Measurements from ENCODE around the gene TEKTIP1.
A peak's percentile ranks its signal among the peaks of the same experiment; 100 is the strongest.

TEKTIP1 gene

GRCh38 chr19:3544058-3544376, 5.0 kb downstream of the TEKTIP1 start:
- no peaks in the 10 kb centered on the region for H3K27me3 ChIP-seq (ENCODE audit: insufficient read depth, low read length, poor library complexity)
- no peak overlapping the region for H3K4me3 ChIP-seq (ENCODE audit: low read depth in 1 of 2, low read length in 2 of 2)
- H4K20me1 ChIP-seq (ENCODE audit: insufficient read depth, low read length), result peaks cover 48% of the 10 kb centered on the region
- no peaks in the 10 kb centered on the region for H3K9me3 ChIP-seq (ENCODE audit: insufficient read depth, low read length, severe bottlenecking)
- H3K27ac ChIP-seq (ENCODE audit: low read length), result no peak overlapping the region
- H3K4me2 ChIP-seq (ENCODE audit: insufficient read depth, low read length), result no peak overlapping the region
- no peak for DNase-seq
- ATAC-seq (ENCODE audit: insufficient read depth, low read depth), result no peak
- H3K36me3 ChIP-seq (ENCODE audit: insufficient read depth, low read length), result peaks cover 55% of the 10 kb centered on the region
- no peak overlapping the region for H2AFZ ChIP-seq (ENCODE audit: low read depth, low read length)
- no peaks in the 10 kb centered on the region for H3K4me1 ChIP-seq (ENCODE audit: insufficient read depth, low read length)
- H3K9ac ChIP-seq (ENCODE audit: low read depth, low read length), result no peak overlapping the region
- no peaks in the 10 kb centered on the region for H3K79me2 ChIP-seq (ENCODE audit: insufficient read depth, low read length)
- no peak for TF ChIP-seq CTCF (IDR thresholded peaks at IDR 0.05; ENCODE audit: borderline replicate concordance, extremely low read depth, low read length, poor library complexity, severe bottlenecking)
- TF ChIP-seq EZH2 (IDR thresholded peaks at IDR 0.05; ENCODE audit: borderline replicate concordance, low read depth, low read length, severe bottlenecking), result no peak

- ATAC-seq (ENCODE audit: insufficient read depth, low read depth) (peak; percentile 70), DNase-seq (peak; percentile 69)
- TF ChIP-seq EZH2 (IDR thresholded peaks at IDR 0.05; ENCODE audit: borderline replicate concordance, low read depth, low read length, severe bottlenecking) (no peak), CTCF (IDR thresholded peaks at IDR 0.05; ENCODE audit: borderline replicate concordance, extremely low read depth, low read length, poor library complexity, severe bottlenecking) (peak; percentile 99)
- H2AFZ ChIP-seq (ENCODE audit: low read depth, low read length), result no peak overlapping the region
- peaks cover 48% of the 10 kb centered on the region for H3K36me3 ChIP-seq (ENCODE audit: insufficient read depth, low read length)
- no peaks in the 10 kb centered on the region for H3K79me2 ChIP-seq (ENCODE audit: insufficient read depth, low read length)
- H3K4me2 ChIP-seq (ENCODE audit: insufficient read depth, low read length), result no peak overlapping the region
- no peaks in the 10 kb centered on the region for H3K9me3 ChIP-seq (ENCODE audit: insufficient read depth, low read length, severe bottlenecking)
- H3K27me3 ChIP-seq (ENCODE audit: insufficient read depth, low read length, poor library complexity), result no peaks in the 10 kb centered on the region
- no peaks in the 10 kb centered on the region for H3K4me1 ChIP-seq (ENCODE audit: insufficient read depth, low read length)
- H3K4me3 ChIP-seq (ENCODE audit: low read depth in 1 of 2, low read length in 2 of 2), result no peak overlapping the region
- H3K9ac ChIP-seq (ENCODE audit: low read depth, low read length), result no peak overlapping the region
- H3K27ac ChIP-seq (ENCODE audit: low read length), result no peak overlapping the region
- peaks cover 43% of the 10 kb centered on the region for H4K20me1 ChIP-seq (ENCODE audit: insufficient read depth, low read length)
These were observed 6.0 kb downstream of the TEKTIP1 start for GRCh38 chr19:3544742-3545668.

GRCh38 chr19:3545669-3546034, 6.7 kb downstream of the TEKTIP1 start:
- DNase-seq (no peak), ATAC-seq (ENCODE audit: insufficient read depth, low read depth) (no peak; the same call in 2 of the 3 replicates)
- no peaks in the 10 kb centered on the region for H3K27me3 ChIP-seq (ENCODE audit: insufficient read depth, low read length, poor library complexity)
- no peaks in the 10 kb centered on the region for H3K4me1 ChIP-seq (ENCODE audit: insufficient read depth, low read length)
- H3K36me3 ChIP-seq (ENCODE audit: insufficient read depth, low read length), result peaks cover 51% of the 10 kb centered on the region
- no peaks in the 10 kb centered on the region for H3K79me2 ChIP-seq (ENCODE audit: insufficient read depth, low read length)
- H3K4me3 ChIP-seq (ENCODE audit: low read depth in 1 of 2, low read length in 2 of 2), result no peak overlapping the region
- H3K9ac ChIP-seq (ENCODE audit: low read depth, low read length), result no peak overlapping the region
- no peak overlapping the region for H2AFZ ChIP-seq (ENCODE audit: low read depth, low read length)
- no peak overlapping the region for H3K27ac ChIP-seq (ENCODE audit: low read length)
- H4K20me1 ChIP-seq (ENCODE audit: insufficient read depth, low read length), result peaks cover 43% of the 10 kb centered on the region
- H3K4me2 ChIP-seq (ENCODE audit: insufficient read depth, low read length), result no peak overlapping the region
- no peaks in the 10 kb centered on the region for H3K9me3 ChIP-seq (ENCODE audit: insufficient read depth, low read length, severe bottlenecking)
- TF ChIP-seq CTCF (IDR thresholded peaks at IDR 0.05; ENCODE audit: borderline replicate concordance, extremely low read depth, low read length, poor library complexity, severe bottlenecking), result no peak
- no peak for TF ChIP-seq EZH2 (IDR thresholded peaks at IDR 0.05; ENCODE audit: borderline replicate concordance, low read depth, low read length, severe bottlenecking)
